ENCODE results near the gene PLEKHG3.

PLEKHG3 gene

DNA sequence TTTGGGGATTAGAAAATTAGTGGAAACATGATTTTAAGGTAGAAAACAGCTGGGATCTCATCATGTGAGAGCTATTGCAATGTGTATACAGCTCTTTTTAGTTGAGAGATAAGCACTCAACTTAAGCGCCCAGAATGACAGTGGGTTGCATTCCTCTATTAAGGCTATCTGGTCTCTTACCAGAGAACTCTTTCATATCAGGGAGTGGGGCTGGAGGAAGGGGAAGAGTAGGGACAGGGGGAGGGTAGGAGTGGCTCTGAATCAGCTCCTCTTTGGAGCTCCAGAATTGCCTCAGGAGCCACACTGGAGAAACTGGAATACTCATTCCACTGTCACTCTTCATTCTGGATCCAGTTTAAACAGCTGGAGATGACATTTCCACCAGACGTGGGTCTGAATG, 9.2 kb upstream of the PLEKHG3 start:
- no peak for DNase-seq (ENCODE audit: extremely low read depth, low read depth)
- TF ChIP-seq, protein P1, sequence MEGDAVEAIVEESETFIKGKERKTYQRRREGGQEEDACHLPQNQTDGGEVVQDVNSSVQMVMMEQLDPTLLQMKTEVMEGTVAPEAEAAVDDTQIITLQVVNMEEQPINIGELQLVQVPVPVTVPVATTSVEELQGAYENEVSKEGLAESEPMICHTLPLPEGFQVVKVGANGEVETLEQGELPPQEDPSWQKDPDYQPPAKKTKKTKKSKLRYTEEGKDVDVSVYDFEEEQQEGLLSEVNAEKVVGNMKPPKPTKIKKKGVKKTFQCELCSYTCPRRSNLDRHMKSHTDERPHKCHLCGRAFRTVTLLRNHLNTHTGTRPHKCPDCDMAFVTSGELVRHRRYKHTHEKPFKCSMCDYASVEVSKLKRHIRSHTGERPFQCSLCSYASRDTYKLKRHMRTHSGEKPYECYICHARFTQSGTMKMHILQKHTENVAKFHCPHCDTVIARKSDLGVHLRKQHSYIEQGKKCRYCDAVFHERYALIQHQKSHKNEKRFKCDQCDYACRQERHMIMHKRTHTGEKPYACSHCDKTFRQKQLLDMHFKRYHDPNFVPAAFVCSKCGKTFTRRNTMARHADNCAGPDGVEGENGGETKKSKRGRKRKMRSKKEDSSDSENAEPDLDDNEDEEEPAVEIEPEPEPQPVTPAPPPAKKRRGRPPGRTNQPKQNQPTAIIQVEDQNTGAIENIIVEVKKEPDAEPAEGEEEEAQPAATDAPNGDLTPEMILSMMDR (IDR thresholded peaks at IDR 0.05; ENCODE audit: low read depth, low read length): no peak

DNA sequence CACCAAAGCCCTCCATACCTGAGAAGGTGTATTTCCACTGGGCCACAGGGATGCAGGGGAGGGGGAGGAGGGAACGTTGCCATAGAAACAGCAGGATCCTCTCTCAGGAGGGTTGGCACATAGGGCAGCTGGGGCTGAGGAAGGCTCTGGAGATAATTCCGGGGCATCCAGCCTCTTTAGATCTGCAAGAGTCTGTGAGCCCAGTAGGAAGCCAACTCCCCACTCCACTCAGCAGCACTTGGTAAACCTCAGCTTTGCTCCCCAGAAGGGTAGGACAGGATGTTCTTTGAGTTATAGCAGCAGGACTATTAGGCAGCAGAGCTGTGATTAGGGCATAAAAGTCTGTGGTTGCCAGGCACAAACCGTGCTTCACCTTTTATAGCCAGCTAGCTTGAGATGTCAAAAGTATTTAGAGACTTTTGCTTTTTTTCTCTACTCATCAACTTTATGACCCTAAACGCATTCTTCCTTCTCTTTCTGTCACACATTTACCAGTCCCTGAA, 7.8 kb upstream of the PLEKHG3 start:
- TF ChIP-seq, protein P1 (IDR thresholded peaks at IDR 0.05; ENCODE audit: low read depth, low read length): no peak
- DNase-seq (ENCODE audit: extremely low read depth, low read depth): no peak

DNA sequence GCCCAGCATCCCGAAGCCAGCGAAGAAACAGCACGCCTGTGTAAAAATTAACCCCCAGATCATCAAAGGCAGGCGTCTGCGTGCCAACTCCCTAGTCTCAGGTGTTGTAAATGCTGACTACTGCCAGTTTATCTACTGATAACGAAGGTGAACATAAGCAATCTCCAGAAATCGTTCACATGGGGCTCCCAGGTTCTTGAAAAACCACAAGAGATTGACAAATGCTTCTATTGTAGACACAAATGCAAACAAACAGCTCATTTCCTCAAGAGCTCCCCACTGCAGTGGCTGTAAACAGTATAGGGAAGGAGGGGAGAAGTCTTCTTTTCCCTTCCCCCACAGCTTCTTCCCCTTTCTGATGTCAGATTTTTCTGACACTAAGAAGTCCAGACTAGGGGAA, 5.3 kb upstream of the PLEKHG3 start:
- no peak for DNase-seq (ENCODE audit: extremely low read depth, low read depth)
- TF ChIP-seq, protein P1 (IDR thresholded peaks at IDR 0.05; ENCODE audit: low read depth, low read length): no peak

DNA sequence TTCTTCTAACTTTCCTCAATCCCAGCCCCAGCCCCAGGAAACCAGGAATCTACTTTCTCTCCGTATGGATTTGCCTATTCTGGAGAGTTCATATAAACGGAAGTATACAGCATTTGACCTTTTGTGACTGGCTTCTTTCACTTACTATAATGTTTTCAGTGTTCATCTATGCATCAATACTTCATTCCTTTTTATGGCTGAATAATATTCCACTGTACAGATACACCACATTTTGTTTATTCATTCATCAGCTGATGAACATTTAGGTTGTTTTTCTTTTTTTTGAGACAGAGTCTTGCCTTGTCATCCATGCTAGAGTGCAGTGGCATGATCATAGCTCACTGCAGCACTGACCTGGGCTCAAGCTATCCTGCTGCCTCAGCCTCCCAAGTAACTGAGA, 3.9 kb upstream of the PLEKHG3 start:
- DNase-seq (ENCODE audit: extremely low read depth, low read depth): no peak
- TF ChIP-seq, protein P1 (IDR thresholded peaks at IDR 0.05; ENCODE audit: low read depth, low read length): no peak

DNA sequence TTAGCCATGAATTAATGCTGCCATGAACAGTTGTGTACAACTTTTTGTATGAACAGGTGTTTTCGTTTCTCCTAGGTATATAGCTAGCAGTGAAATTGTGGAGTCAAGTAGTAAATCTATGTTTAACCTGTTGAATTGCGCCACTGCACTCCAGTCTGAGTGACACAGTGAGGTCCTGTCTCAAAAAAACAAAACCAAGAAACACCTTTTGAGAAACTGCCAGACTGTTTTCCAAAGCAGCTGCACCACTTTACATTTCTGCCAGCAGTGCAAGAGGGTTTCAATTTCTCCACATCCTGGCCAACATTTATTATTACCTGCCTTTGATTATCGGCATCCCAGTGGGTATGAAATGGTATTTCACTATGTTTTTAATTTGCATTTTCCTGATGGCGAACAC, 3.3 kb upstream of the PLEKHG3 start:
- TF ChIP-seq, protein P1 (IDR thresholded peaks at IDR 0.05; ENCODE audit: low read depth, low read length): no peak
- no peak for DNase-seq (ENCODE audit: extremely low read depth, low read depth)

DNA sequence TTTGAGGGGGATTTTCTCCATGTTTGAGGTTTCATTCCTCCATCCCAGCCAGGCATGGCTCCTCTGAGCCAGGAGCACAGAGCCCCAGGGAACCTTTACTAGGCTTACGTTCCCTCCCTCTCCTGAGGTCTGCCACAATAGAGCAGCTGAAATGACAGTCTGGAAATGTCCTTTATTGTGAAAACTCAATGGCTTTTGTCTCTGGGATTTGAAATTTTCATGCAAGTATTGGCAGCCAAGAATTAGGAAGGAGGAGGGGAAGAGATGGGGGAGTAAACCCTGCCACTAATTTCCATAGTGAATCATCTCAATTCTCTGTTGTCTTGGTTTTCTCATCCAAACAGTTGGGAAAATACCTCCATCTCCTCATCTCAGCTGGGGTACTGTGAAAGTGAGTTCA, 2.6 kb upstream of the PLEKHG3 start:
- DNase-seq (ENCODE audit: extremely low read depth, low read depth): no peak
- TF ChIP-seq, protein P1 (IDR thresholded peaks at IDR 0.05; ENCODE audit: low read depth, low read length): no peak

DNA sequence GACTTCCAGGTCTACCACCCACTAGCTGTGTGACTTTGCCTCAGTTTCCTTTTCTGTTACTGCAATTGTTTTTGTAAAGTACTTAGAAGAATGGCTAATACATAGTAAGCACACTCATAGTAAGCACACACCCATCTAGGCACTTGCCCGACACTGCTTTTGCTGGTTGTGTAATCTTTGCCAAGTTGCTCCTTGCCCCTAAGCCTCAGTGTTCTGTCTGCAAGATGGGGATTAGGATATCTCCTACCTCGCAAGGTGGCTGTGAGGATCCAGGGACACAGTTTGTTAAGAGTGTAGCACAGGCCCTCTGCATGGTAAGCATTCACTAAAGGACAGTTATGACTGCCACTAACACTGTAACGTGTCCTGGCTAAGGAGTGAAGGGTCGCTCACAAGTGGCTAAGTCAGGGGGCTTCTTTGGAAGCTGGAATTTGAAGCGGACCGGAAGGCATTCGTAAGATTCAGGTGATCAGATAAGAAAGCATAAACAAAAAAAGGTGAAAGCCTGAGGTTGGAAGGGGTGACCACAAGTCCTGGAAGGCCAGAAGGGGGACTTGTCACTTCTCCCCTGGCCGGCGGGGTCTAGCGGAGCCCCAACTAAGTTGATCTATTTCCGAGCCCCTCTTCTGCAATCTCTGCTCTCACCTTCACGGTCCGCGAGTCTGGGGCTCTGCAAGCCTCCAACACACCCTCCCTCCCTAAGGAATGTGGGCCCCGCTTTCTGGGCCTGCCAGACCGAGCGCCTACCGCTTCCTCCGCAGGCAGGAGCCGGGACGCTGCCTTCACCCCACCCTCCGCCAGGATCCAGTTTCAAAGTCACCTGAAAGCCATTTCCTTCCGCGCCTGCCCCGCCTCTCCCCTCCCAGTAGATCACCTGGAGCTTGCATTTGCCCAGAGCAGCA, 1.5 kb upstream of the PLEKHG3 start:
- no peak for DNase-seq (ENCODE audit: extremely low read depth, low read depth)
- TF ChIP-seq, protein P1 (IDR thresholded peaks at IDR 0.05; ENCODE audit: low read depth, low read length): no peak
